Activated CD8-positive, alpha-beta memory T cell treated with anti-CD3 and anti-CD28 coated beads for 48 hours (primary cell): ENCODE results near the gene TRMT1.
A peak's percentile ranks its signal among the peaks of the same experiment; 100 is the strongest.

Source experiments
- DNase-seq, 3 experiments: peaks; one replicate each; pipeline ENCODE4 v3.0.0-alpha.2; 2020; ENCODE audit warnings: low read depth in 2 of 3, low spot score in 2 of 3

TRMT1 gene

DNA sequence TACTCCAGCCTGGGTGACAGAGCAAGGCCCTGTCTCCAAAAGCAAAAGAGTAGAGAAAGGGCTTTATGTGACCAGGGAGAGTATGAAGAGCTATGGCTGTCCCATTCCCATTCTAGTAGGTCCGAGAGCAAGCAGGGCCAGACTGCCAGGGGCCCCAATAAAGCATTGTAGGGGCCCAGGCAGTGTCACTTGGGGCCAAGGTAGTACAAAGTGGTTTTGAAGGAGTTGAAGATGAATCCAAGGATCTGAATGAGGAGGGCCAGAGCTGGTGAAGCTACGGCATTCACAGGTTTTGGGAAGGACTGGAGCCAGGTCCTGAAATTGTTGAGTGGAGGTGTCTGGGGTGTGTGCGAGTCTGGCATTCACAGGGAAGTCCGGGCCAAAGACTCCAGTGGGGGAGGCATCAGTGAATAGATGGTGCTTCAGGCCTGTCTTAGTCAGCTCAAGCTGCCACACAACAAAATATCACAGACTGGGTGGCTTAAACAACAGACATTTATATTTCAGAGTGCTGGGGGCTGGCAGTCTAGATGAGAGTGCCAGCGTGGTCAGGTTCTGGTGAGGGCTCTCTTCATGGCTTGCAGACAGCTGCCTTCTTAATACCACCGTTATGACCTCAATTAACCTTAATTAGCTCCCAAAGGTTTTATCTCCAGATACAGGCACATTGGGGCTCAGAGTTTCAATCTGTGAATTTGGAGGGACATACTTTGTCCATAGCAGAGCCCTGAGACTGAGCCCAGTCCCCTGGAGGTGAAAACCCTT lies 11.5 kb upstream of the TRMT1 start:
- DNase-seq = no peak

DNA sequence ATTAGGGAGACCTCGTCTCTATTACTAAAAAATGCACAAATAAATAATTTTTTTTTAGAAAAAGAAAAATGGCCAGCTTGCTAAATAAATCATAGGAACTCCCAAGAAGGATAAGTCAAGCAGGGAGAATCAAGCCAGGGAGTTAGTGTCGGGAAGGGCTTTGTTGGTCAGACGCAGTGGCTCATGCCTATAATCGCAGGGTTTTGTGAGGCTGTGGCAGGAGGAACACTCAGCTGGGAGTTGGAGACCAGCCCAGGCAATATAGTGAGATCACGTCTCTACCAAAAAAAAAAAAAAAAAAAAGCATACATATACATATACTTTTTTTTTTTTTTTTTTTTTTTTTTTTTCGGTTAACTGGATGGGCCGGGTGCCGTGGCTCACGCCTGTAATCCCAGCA lies 10.5 kb upstream of the TRMT1 start:
- no peak for DNase-seq

DNA sequence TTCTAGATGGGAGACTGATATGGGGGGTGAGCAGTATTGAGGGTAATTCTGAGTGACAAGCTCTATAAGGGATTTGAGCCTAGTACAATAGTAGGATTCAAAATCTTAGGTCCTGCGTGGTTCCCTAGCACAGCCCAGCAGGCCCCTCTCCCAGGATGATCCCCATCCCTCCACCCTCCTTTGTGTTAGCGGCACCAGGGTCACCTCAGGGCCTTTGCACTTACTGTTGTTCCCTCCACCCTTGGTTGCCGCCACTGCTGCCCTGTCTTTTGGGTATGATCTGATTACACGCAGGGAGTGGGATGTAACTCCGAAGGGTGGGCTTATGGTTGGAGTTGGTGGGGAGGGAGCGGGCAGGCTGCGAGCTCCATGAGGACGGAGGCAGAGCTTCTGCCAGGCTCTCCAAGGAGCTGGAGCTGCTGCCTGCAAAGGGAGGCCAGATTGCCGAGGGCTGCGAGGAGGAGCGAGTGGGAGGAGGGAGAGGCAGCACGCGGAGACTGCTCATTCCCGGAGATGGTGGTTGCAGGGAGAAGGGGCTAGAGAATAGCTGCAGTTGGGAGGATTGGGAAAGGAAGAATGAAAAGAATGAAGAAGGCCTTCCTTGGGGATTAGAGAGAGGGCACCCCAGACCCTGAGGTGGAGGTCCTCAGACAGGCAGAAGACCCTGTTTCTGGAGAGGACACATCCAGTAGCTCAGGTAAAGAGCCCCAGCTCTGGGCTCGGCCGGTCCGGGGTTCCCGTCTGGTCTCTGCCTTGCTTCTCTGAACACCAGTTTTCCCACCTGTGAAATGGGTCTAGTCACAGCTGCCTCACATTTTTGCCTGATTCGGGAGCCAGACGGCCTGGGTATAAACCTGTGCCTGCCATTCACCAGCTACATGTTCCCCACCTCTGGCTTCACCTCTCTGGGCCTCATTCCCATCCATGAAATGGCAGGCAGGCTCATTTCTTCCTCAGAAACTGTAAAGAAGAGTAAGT lies 6.7 kb upstream of the TRMT1 start:
- DNase-seq = no peak

- DNase-seq = no peak
These were observed 5.8 kb upstream of the TRMT1 start for GRCh38 chr19:13122275-13122878.

DNA sequence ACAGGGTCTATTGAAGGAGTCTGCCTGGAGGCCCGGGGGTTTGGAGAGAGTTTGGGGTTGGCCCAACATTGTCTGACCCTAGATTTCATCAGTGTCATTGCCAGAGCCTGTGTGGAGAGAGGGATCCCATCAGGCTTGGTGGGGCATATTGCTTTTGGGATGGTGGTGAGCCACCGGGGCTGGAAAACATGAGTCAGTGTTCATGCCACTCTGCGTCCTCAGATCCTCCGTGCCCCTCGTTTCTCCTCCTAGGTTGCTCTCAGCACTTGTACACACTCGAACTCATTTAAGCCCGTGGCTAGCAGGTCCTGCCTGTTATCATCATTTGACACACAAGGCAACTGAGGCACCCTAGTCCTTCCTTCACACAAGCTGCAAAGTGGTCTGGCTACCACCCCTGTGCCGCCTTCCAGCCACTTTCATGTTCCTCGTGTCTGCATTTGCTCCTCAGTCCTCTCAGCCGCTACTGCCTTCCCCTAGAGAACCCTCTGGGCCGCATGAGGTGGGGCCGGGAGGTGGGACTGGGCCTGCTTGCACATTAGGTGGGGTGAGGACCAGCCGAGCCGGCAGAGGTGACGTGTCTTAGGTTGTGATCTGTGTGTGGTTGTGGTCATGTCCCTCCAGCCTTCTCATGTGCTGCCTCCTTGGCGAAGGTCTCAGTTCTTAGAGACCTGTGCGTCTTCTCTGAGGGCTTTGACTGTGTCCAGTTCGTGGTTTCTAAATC lies 5.2 kb upstream of the TRMT1 start:
- no peak for DNase-seq

GRCh38 chr19:13120817-13121216 lies 4.3 kb upstream of the TRMT1 start:
- no peak for DNase-seq

DNA sequence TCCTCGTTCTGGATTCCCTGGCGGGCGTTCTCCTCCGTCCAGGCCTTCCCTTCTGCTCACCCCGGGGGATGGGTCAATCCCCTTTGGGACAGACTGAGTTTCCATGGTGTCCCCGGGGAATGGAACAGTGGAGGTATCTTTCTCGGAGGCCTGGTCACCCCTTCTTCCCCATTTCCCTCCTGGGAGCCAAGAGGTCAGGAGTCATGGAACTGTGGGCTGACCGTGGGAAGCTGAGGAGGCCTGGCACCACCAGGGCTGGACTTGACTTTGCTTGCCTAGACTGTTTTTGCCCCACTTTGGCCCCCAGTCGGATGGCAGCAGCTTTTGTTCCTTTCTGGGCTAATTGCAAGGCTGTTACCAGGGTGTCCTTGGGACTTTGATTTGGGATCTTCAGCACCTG lies 3.5 kb upstream of the TRMT1 start:
- DNase-seq = no peak

DNA sequence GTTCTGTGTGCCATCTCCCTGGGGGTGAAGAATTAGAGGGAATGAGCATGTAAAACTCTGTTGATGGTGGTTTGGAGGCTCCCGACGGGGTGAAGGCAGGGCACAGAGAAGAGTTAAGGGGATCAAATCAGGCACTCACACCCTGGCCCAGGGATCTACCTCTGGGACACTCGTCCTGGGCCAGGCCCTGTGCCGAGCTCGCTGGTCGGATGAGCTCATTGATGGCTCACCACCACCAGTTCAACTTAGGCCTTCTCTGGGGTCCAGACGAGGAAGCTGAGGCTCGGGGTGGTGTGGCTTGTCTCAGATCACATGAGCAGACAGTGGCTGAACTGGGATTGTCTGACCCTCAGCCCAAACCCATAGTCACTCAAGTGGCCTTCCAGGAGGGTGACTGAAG lies 3.1 kb upstream of the TRMT1 start:
- DNase-seq = no peak

DNA sequence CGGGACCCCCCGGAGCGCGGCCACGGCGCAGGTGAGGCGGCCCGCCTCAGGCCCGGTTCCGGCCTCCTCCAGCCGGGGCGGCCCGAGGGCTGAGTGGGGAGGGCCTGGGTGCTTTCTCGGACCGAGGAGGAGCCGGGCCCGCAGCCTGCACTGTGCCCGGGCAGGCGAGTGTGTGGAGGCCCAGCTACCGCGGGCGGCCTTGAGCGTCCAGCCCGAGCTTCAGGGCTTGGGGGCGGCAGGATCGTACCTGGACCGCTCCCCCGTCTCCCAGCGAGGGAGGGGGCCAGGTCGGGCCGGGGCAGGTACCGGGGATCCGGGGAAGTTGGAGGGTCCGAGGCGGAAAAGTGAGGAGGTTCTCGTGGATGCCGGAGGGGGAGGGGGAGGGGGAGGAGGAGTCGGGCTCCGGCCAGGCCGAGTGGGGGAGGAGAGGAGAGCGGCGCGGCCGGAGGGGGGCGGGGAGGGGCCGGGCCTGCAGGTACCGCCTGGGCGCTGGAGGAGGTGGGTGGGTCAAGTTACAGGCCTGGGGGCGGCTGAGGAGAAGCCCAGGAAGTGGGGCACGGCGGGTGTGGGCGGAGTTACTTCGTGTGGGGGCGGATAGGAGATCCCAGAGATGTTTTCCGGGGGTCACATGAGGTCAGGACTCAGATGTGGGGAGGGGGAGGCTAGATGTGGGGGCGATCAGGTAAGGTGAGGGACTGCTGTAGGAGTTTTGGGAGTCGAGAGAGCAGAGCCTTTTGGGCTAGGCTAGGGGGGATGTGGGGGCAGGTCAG lies 2.1 kb upstream of the TRMT1 start:
- no peak for DNase-seq

GRCh38 chr19:13117772-13118423 lies 1.4 kb upstream of the TRMT1 start, which contains the start of gene NACC1:
NACC1 (plus strand) TSS chr19:13118264; CDS start chr19:13135208, 16,944 bp downstream.
- DNase-seq = peak; percentile 66 to 93 (median 69)

- DNase-seq = no peak
These were observed 734 bp upstream of the TRMT1 start for GRCh38 chr19:13117176-13117771.

- no peak for DNase-seq
These were observed 631 bp downstream of the TRMT1 start for GRCh38 chr19:13115936-13116281.

- DNase-seq = no peak
These were observed 4.0 kb downstream of the TRMT1 start for GRCh38 chr19:13112555-13112954.

GRCh38 chr19:13110099-13110610 lies 6.4 kb downstream of the TRMT1 start:
- no peak for DNase-seq

DNA sequence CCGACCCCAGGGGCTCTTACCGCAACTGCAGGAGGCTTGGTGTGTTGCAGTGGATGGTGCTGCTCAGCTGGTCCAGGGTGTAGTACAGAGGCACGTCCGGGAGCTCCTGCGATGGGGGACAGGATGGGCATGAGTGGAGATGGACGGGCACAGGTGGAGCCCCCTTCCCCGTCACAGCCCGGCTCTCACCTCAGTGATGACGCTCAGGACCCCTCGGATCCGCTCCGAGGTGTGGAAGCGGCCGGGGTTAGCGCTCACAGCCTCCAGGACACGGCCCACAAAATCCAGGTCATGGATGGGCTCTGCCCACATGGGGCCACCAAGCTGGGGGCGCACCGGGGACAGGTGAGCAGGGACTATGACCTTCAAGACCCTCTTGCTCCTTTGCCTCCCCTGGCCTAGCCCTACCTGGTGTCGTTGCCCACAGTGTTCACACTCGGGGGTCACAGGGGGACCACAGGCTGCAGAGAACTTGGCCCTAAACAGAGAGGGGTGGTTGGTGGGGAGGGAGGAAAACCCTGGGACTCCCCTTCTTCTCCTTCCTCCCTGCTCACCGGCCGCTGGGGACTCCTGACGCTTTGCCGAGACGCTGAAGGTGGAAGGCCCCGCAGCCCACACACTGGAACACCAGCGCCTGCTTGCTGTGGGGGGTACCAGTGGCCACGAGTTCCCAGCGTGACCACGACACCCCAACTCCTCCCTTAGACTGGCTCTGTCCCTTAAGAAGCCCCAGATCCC lies 7.0 kb downstream of the TRMT1 start:
- no peak for DNase-seq

DNA sequence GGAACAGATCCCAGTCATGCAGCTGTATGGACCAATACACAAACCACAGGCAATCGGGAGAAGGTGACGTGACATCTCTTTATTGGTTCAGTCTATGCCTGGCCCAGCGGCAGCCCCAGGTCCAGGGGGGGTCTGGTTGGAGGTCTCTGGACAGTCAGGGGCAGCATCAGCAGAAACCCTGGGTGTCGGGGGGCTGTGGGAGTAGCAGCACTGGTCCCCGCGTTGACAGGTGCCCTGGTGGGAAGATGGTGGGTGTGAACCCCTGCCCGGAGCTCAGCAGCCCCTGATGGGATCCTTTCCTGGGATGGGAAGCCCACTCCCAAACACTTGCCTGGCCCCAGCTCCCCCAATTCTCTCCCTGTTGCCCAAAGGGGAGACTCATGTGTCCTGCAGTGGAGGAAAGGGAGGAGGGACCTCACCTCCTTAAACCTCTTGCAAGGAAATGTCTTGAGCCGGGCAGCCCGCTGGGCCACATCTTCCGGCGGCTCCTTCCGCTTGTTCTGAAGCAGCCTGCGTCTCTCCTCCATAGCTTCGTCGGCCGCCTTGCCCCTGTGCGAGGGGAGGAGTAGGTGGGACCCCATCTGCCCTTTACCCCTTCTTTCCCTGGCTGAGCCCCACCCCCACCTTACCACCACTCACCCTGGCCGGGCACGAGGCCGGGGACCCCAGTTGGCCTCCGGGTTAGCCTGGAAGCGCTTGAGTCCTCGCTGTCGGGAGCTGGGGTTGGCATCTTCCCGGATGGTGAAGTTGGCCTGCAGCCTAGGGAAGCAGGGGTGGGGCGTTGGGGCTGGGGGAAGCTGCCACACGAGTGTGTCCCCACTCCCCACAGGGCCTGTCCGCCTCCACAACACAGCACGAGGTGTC lies 11.5 kb downstream of the TRMT1 start:
- no peak for DNase-seq

DNA sequence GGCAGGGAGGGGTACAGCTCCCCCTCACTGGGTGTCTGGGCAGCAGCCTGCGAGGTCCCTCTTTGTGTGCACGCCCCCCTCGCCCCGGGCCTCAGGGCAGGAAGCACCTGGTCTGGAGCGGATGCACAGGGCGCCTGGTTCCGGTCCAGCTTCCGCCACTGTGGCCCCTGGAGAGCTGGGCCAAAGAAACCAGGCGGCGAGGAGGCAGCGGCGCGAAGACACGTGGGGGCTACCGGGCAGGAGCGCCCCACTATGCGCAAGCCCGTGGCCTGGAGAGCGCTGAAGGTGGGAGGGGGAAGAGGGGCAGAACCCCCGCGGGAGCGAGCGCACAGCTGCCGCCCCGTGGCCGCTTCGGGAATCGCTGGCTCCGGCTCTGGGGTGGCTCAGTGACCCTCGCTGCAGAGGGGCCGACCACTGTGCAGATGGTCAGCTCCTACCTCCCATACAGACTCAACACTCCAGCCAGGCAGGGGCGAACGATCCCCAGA lies 12.1 kb downstream of the TRMT1 start:
- peak in 1 of 3 experiments; percentile 69 for DNase-seq
